IPS DF 19.7 (cell line): Measurements from ENCODE around the gene CDK6.

Experiments
- DNase-seq: peaks from one replicate; pipeline ENCODE4 v3.0.0-alpha.2; 2013; ENCODE audit warnings: low read depth, low spot score

Gene CDK6

GRCh38 chr7:92590711-92591310, 245.6 kb downstream of the CDK6 start:
- no peak for DNase-seq

- no peak for DNase-seq
These were observed 247.3 kb downstream of the CDK6 start for GRCh38 chr7:92589056-92589455.

GRCh38 chr7:92588561-92588960, 247.8 kb downstream of the CDK6 start:
- no peak for DNase-seq

GRCh38 chr7:92586841-92587240, 249.5 kb downstream of the CDK6 start:
- no peak for DNase-seq

GRCh38 chr7:92586403-92586802, 250.0 kb downstream of the CDK6 start:
- no peak for DNase-seq

- DNase-seq, result no peak
These were observed 251.4 kb downstream of the CDK6 start for GRCh38 chr7:92584953-92585352.

- no peak for DNase-seq
These were observed 253.4 kb downstream of the CDK6 start for GRCh38 chr7:92582948-92583347.

- DNase-seq, result no peak
These were observed 260.1 kb downstream of the CDK6 start for GRCh38 chr7:92576296-92576695.

GRCh38 chr7:92569137-92569536, 267.2 kb downstream of the CDK6 start:
- no peak for DNase-seq

- no peak for DNase-seq
These were observed 268.9 kb downstream of the CDK6 start for GRCh38 chr7:92567460-92567859.

- no peak for DNase-seq
These were observed 273.0 kb downstream of the CDK6 start for GRCh38 chr7:92563345-92563744.

GRCh38 chr7:92560602-92561001, 275.8 kb downstream of the CDK6 start:
- DNase-seq, result no peak

GRCh38 chr7:92557808-92558362, 278.5 kb downstream of the CDK6 start:
- no peak for DNase-seq

- no peak for DNase-seq
These were observed 279.1 kb downstream of the CDK6 start for GRCh38 chr7:92557249-92557648.
